HG03378 (cell line): ENCODE data around the gene TSEN2.

Source experiments
- ATAC-seq: cut with Tn5 transposase; IDR thresholded peaks from one replicate; pipeline ENCODE4 v1.9.1; 2021; ENCODE audit warnings: mild to moderate bottlenecking, moderate library complexity; ENCODE audit not compliant: unreplicated experiment

TSEN2 gene

GRCh38 chr3:12582730-12583129 lies 98.5 kb downstream of the TSEN2 start:
- no peak for ATAC-seq
